ENCODE results near the gene RFPL2.

The RFPL2 gene

GRCh38 chr22:32240461-32240860 is 35.6 kb upstream of the RFPL2 start:
- TF ChIP-seq CTCF (IDR thresholded peaks at IDR 0.05; ENCODE audit: low read depth, low read length, missing control alignments): no peak
- no peak for DNase-seq (ENCODE audit: extremely low read depth, low read depth)
- H3K4me3 ChIP-seq (replicated peaks; ENCODE audit: low read depth, low read length): no peak overlapping the region

GRCh38 chr22:32237906-32238305 is 33.0 kb upstream of the RFPL2 start:
- no peak overlapping the region for H3K4me3 ChIP-seq (replicated peaks; ENCODE audit: low read depth, low read length)
- no peak for TF ChIP-seq CTCF (IDR thresholded peaks at IDR 0.05; ENCODE audit: low read depth, low read length, missing control alignments)
- no peak for DNase-seq (ENCODE audit: extremely low read depth, low read depth)

GRCh38 chr22:32236970-32237369 is 32.1 kb upstream of the RFPL2 start:
- no peak for TF ChIP-seq CTCF (IDR thresholded peaks at IDR 0.05; ENCODE audit: low read depth, low read length, missing control alignments)
- no peak for DNase-seq (ENCODE audit: extremely low read depth, low read depth)
- no peak overlapping the region for H3K4me3 ChIP-seq (replicated peaks; ENCODE audit: low read depth, low read length)

GRCh38 chr22:32233091-32233490 is 28.2 kb upstream of the RFPL2 start:
- DNase-seq (ENCODE audit: extremely low read depth, low read depth): no peak
- TF ChIP-seq CTCF (IDR thresholded peaks at IDR 0.05; ENCODE audit: low read depth, low read length, missing control alignments): no peak
- H3K4me3 ChIP-seq (replicated peaks; ENCODE audit: low read depth, low read length): no peak overlapping the region

- no peak for DNase-seq (ENCODE audit: extremely low read depth, low read depth)
- H3K4me3 ChIP-seq (replicated peaks; ENCODE audit: low read depth, low read length): no peak overlapping the region
- TF ChIP-seq CTCF (IDR thresholded peaks at IDR 0.05; ENCODE audit: low read depth, low read length, missing control alignments): no peak
Measured at GRCh38 chr22:32232191-32232830, 27.4 kb upstream of the RFPL2 start.

- DNase-seq (ENCODE audit: extremely low read depth, low read depth): no peak
- no peak for TF ChIP-seq CTCF (IDR thresholded peaks at IDR 0.05; ENCODE audit: low read depth, low read length, missing control alignments)
- H3K4me3 ChIP-seq (replicated peaks; ENCODE audit: low read depth, low read length): no peak overlapping the region
Measured at GRCh38 chr22:32226326-32227104, 21.6 kb upstream of the RFPL2 start.
